HUES64 (cell line): ENCODE data around the gene KLHL29.
"Not testable (repeated sequence)": the region's sequence is repeated elsewhere in the genome, so short reads cannot be mapped to it uniquely, and the experiment has no call there.

Experiments
- H3K27ac ChIP-seq: 2 replicates; pipeline ENCODE4 v1.7.0; 2013; ENCODE audit warnings: low read depth, low read length, inconsistent platforms
- H3K27me3 ChIP-seq: 2 replicates; pipeline ENCODE4 v1.6.1; 2013; ENCODE audit warnings: mild to moderate bottlenecking, low read length; ENCODE audit not compliant: insufficient read depth
- H3K36me3 ChIP-seq: 2 replicates; pipeline ENCODE4 v1.6.1; 2013; ENCODE audit warnings: mild to moderate bottlenecking, low read length; ENCODE audit not compliant: insufficient read depth
- H3K4me1 ChIP-seq: 2 replicates; pipeline ENCODE4 v1.6.1; 2013; ENCODE audit warnings: mild to moderate bottlenecking, low read length, moderate library complexity; ENCODE audit not compliant: insufficient read depth
- H3K4me3 ChIP-seq: 2 replicates; pipeline ENCODE4 v1.5.1; 2013; ENCODE audit warnings: mild to moderate bottlenecking, low read length, moderate library complexity
- H3K9ac ChIP-seq: 2 replicates; pipeline ENCODE4 v1.6.1; 2013; ENCODE audit warnings: mild to moderate bottlenecking, low read depth, low read length
- H3K9me3 ChIP-seq: 2 replicates; pipeline ENCODE4 v1.6.1; 2013; ENCODE audit warnings: low read depth, low read length; ENCODE audit not compliant: insufficient read depth
- WGBS: fragments of 150-250, 120-280 bp; methylation state at CpG from one replicate; pipeline ENCODE4 v1.1.7; 2013; ENCODE audit warnings: missing lambda C conversion rate; 5-methylcytosine and 5-hydroxymethylcytosine counted together

Gene KLHL29

DNA sequence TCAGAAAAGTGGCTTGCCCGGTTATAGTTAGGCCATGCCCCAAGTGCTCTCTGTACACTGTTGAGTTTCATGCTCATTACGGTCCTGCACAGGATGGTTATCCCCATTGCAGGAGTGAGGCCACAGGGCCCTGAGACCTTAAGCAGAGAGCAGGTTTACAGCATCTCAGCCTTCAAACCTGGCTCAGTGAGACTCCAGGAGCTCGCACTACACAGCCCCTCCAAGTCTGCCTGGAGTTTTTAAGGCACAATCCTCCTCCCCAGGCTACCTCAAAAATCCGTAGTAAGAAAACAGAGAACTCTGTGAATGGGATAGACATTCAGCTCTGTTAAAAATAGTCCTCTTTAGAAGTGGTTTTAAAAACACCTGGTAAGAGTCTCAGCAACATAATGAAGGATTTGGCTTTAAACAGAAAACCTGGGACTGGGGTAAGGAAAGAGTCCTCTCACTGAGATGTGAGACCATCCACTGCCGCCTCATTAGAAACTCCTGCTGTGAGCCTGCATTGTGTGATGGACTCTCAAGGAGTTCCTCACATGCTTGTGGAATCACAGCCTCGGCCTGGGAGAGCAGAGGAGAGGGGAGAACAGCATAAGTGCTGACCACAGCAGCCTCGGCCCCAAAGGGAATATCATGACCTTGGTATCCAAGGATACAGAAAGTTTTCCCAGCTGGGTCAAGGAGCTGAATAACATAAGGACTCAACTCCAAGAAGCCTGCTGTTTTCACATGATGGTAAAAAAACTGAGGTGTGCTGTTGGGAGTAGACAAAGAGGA is 327.2 kb downstream of the KLHL29 start:
- peak overlapping the region; percentile 45; the same call in 1 of the 2 replicates for H3K27ac ChIP-seq
- 51% methylated on average over 7 of the region's 7 CpGs for WGBS
- H3K27me3 ChIP-seq: no peaks in the 10 kb centered on the region
- H3K9ac ChIP-seq: no peak overlapping the region
- H3K36me3 ChIP-seq: no peaks in the 10 kb centered on the region
- peaks cover 18% of the 10 kb centered on the region; the same call in 1 of the 2 replicates for H3K4me1 ChIP-seq
- no peak overlapping the region for H3K4me3 ChIP-seq
- no peaks in the 10 kb centered on the region for H3K9me3 ChIP-seq

DNA sequence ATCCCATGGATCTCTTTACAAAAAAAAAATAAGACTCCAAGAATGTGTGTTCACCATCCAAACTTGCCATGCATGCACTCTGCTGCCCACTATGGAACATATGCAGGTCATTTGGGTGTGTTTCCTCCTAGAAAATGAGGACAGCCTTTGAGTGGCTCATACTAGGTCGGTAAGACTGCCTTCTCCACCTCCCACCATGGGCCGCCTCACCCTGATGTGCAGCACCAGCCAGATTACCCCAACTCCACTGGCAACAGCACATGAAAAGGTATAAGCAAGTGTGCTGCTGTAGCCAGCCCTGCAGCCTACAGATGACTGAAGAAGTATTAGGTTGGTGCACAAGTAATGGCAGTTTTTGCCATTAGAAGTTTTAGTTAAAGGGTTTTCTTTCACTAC is 327.8 kb downstream of the KLHL29 start:
- no peaks in the 10 kb centered on the region for H3K36me3 ChIP-seq
- H3K27ac ChIP-seq: peak overlapping the region; percentile 17; the same call in 1 of the 2 replicates
- H3K4me1 ChIP-seq: peaks cover 18% of the 10 kb centered on the region; the same call in 1 of the 2 replicates
- H3K9me3 ChIP-seq: no peaks in the 10 kb centered on the region
- H3K9ac ChIP-seq: no peak overlapping the region
- H3K4me3 ChIP-seq: no peak overlapping the region
- 61% methylated on average over 2 of the region's 2 CpGs for WGBS
- no peaks in the 10 kb centered on the region for H3K27me3 ChIP-seq

GRCh38 chr2:23713351-23713750 is 328.4 kb downstream of the KLHL29 start:
- WGBS: 93% methylated on average over 5 of the region's 5 CpGs
- H3K27me3 ChIP-seq: no peaks in the 10 kb centered on the region
- peaks cover 18% of the 10 kb centered on the region; the same call in 1 of the 2 replicates for H3K4me1 ChIP-seq
- no peak overlapping the region for H3K4me3 ChIP-seq
- H3K27ac ChIP-seq: no peak overlapping the region
- no peak overlapping the region for H3K9ac ChIP-seq
- H3K9me3 ChIP-seq: no peaks in the 10 kb centered on the region
- no peaks in the 10 kb centered on the region for H3K36me3 ChIP-seq

- Histone ChIP-seq H3K9me3 (0 out of 2 replicates have a peak, but pooled peaks cover 4% of the 10 kb centered on the region), H3K9ac (no peak overlapping the region), H3K27me3 (no peaks in the 10 kb centered on the region), H3K27ac (no peak overlapping the region), H3K36me3 (0 out of 2 replicates have a peak, but pooled peaks cover 4% of the 10 kb centered on the region), H3K4me3 (no peak overlapping the region), H3K4me1 (no peaks in the 10 kb centered on the region)
- WGBS: 89% methylated on average over 4 of the region's 4 CpGs
These were observed 334.1 kb downstream of the KLHL29 start for GRCh38 chr2:23718931-23719700.

DNA sequence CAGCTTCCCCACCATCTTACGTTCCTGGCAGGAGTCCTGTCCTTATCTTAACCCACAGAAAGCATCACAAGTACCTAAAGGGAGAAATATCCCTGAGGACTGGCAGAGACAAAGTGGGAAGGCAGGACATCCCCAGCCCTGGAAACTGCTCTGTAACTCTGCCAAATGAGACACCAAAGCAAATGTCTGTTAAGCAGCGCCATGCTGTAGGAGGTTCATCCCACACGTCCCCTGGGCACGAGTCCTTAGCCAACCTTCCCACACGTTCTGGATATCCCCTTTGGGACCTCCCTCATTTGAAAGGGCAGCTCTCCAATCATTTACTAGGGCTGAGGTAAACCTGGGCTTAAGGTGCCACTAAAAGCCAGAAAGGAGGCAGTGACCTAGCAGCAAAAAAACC is 334.7 kb downstream of the KLHL29 start:
- Histone ChIP-seq H3K27ac (no peak overlapping the region), H3K27me3 (no peaks in the 10 kb centered on the region), H3K9ac (no peak overlapping the region), H3K36me3 (0 out of 2 replicates have a peak, but pooled peaks cover 4% of the 10 kb centered on the region), H3K9me3 (0 out of 2 replicates have a peak, but pooled peaks cover 4% of the 10 kb centered on the region), H3K4me1 (no peaks in the 10 kb centered on the region), H3K4me3 (no peak overlapping the region)
- 90% methylated on average over 5 of the region's 5 CpGs for WGBS

GRCh38 chr2:23720705-23721453 is 335.9 kb downstream of the KLHL29 start:
- H3K9ac ChIP-seq: no peak overlapping the region
- 0 out of 2 replicates have a peak, but pooled peaks cover 4% of the 10 kb centered on the region for H3K36me3 ChIP-seq
- H3K27me3 ChIP-seq: no peaks in the 10 kb centered on the region
- no peaks in the 10 kb centered on the region for H3K4me1 ChIP-seq
- no peak overlapping the region for H3K4me3 ChIP-seq
- 0 out of 2 replicates have a peak, but pooled peaks cover 4% of the 10 kb centered on the region for H3K9me3 ChIP-seq
- 91% methylated on average over 4 of the region's 4 CpGs for WGBS
- H3K27ac ChIP-seq: no peak overlapping the region

DNA sequence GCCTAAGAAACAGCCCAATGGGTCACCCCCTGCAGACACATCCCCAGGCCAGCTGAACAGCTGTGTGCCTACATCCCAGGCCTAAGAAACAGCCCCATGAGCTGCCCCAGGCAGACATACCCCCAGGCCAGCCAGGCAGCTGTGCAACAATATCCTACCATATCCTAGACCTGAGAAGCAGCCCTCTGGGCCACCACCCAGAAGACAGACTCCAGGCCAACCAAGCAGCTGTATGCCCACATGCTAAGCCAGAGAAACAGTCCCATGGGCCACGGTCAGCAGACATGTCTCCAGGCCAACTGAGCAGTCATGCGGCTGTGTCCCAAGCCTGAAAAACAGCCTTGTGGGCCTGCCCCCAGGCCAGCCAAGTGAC is 336.5 kb downstream of the KLHL29 start:
- Histone ChIP-seq H3K9me3 (0 out of 2 replicates have a peak, but pooled peaks cover 4% of the 10 kb centered on the region), H3K36me3 (0 out of 2 replicates have a peak, but pooled peaks cover 4% of the 10 kb centered on the region), H3K4me1 (no peaks in the 10 kb centered on the region), H3K27me3 (no peaks in the 10 kb centered on the region), H3K4me3 (no peak overlapping the region), H3K9ac (no peak overlapping the region), H3K27ac (no peak overlapping the region)
- WGBS: 97% methylated on average over 2 of the region's 2 CpGs

GRCh38 chr2:23722255-23722654 is 337.3 kb downstream of the KLHL29 start:
- H3K9ac ChIP-seq: no peak overlapping the region
- WGBS: no CpG with 5 or more reads among the region's 3 CpGs
- no peaks in the 10 kb centered on the region for H3K27me3 ChIP-seq
- no peak overlapping the region for H3K27ac ChIP-seq
- 0 out of 2 replicates have a peak, but pooled peaks cover 4% of the 10 kb centered on the region for H3K9me3 ChIP-seq
- 0 out of 2 replicates have a peak, but pooled peaks cover 4% of the 10 kb centered on the region for H3K36me3 ChIP-seq
- H3K4me3 ChIP-seq: no peak overlapping the region
- no peaks in the 10 kb centered on the region for H3K4me1 ChIP-seq

DNA sequence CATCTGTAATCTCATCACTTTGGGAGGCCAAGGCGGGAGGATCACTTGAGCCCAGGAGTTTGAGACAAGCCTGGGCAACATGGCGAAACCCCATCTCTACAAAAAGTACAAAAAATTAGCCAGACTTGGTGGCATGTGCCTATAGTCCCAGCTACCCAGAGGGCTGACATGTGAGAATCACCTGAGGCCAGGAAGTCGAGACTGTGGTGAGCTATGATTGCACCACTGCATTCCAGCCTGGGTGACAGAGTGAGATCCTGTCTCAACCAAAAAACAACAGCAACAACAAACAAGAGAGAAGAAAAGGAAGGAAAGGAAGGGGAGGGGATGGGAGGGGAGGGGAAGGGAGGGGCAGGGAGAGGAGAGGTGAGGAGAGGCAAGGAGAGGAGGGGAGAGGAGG is 338.1 kb downstream of the KLHL29 start:
- H3K36me3 ChIP-seq, H3K4me3 ChIP-seq, H3K4me1 ChIP-seq, H3K27me3 ChIP-seq, H3K9ac ChIP-seq, H3K27ac ChIP-seq, H3K9me3 ChIP-seq: not testable (repeated sequence)
- 90% methylated on average over 3 of the region's 3 CpGs for WGBS

DNA sequence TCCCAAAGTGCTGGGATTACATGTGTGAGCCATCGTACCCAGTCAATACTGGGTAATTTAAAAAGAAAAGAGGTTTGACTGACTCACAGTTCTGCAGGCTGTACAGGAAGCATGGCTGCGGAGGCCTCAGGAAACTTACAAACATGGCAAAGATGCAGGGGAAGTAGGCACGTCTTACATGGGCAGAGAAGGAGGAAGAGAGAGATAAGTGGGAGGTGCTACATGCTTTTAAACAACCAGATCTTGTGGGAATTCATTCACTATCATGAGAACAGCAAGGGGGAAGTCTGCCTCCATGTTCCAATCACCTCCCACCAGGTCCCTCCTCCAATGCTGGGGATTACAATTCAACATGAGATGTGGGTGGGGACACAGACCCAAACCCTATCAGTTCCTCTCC is 349.4 kb downstream of the KLHL29 start:
- no peak overlapping the region for H3K4me3 ChIP-seq
- H3K27ac ChIP-seq: no peak overlapping the region
- 95% methylated on average over 3 of the region's 3 CpGs for WGBS
- H3K9me3 ChIP-seq: peaks cover 15% of the 10 kb centered on the region
- H3K9ac ChIP-seq: no peak overlapping the region
- no peaks in the 10 kb centered on the region for H3K4me1 ChIP-seq
- H3K36me3 ChIP-seq: 0 out of 2 replicates have a peak, but pooled peaks cover 4% of the 10 kb centered on the region
- H3K27me3 ChIP-seq: no peaks in the 10 kb centered on the region
